Natural killer cell (primary cell): ENCODE data around the gene DUSP8. TPM values are rescaled to one million over a fixed set of nuclear protein-coding genes. Genes with fewer than 3 reads are reported as not detected.

ENCODE experiments used
- ATAC-seq, 3 donors: fragments of 150-1000 bp in 2 of 3; fragments of 200-7000 bp in 1 of 3; cut with Tn5 transposase; 1 replicate in 1 of 3; 2 replicates in 2 of 3; pipeline ENCODE4 v1.10.0; 2021; ENCODE audit warnings: mild to moderate bottlenecking in 2 of 3, moderate library complexity in 2 of 3
- DNase-seq, 2 donors: peaks; one replicate each; pipeline versions ENCODE4 v3.0.0 to v3.0.0-alpha.2; 2013 to 2021; ENCODE audit warnings: mixed read lengths in 1 of 2
- H3K27ac ChIP-seq: one replicate; pipeline ENCODE4 v1.5.1; 2013; ENCODE audit warnings: mild to moderate bottlenecking, low read length
- H3K27me3 ChIP-seq: one replicate; pipeline ENCODE4 v1.6.1; 2013; ENCODE audit warnings: low read length; ENCODE audit not compliant: control insufficient read depth, insufficient read depth
- H3K36me3 ChIP-seq: one replicate; pipeline ENCODE4 v1.6.1; 2013; ENCODE audit warnings: low read length; ENCODE audit not compliant: control insufficient read depth, insufficient read depth
- H3K4me1 ChIP-seq: one replicate; pipeline ENCODE4 v1.6.1; 2013; ENCODE audit warnings: low read length; ENCODE audit not compliant: control insufficient read depth, insufficient read depth
- H3K4me3 ChIP-seq: one replicate; pipeline ENCODE4 v1.5.1; 2013; ENCODE audit warnings: low read length
- H3K9me3 ChIP-seq: one replicate; pipeline ENCODE4 v1.6.1; 2013; ENCODE audit warnings: low read length; ENCODE audit not compliant: control insufficient read depth, insufficient read depth
- H3K27ac Mint-ChIP-seq, 2 donors: one replicate each; pipeline ENCODE4 v1.8.0; 2022; ENCODE audit warnings: mild to moderate bottlenecking in 2 of 2, mixed read lengths in 2 of 2, moderate library complexity in 1 of 2
- H3K27me3 Mint-ChIP-seq, 2 donors: one replicate each; pipeline ENCODE4 v1.8.0; 2022; ENCODE audit warnings: low read depth in 2 of 2, mixed read lengths in 2 of 2
- H3K36me3 Mint-ChIP-seq: one replicate; pipeline ENCODE4 v1.8.0; 2022; ENCODE audit warnings: mixed read lengths
- H3K4me1 Mint-ChIP-seq, 2 donors: one replicate each; pipeline ENCODE4 v1.8.0; 2022; ENCODE audit warnings: mixed read lengths in 2 of 2
- H3K4me3 Mint-ChIP-seq: one replicate; pipeline ENCODE4 v1.8.0; 2022; ENCODE audit warnings: mild to moderate bottlenecking, moderate library complexity, mixed read lengths
- H3K9me3 Mint-ChIP-seq, 2 donors: one replicate each; pipeline ENCODE4 v1.8.0; 2022; ENCODE audit warnings: mixed read lengths in 2 of 2
- WGBS: methylation state at CpG from one replicate; pipeline ENCODE4 v1.1.7; 2013; ENCODE audit warnings: missing lambda C conversion rate; ENCODE audit not compliant: insufficient coverage; 5-methylcytosine and 5-hydroxymethylcytosine counted together
- intact Hi-C: fragments of 100-400 bp; cut with micrococcal nuclease; formaldehyde crosslinking; loops from one replicate; pipeline ENCODE4 v1.14.2; 2022
- total RNA-seq, 4 donors: library from RNA; stranded (reverse); fragments of 120-200 nt in 1 of 4; gene quantifications; one replicate each; pipeline versions ENCODE4 v1.2.3 to v1.2.4, GENCODE V29; 2013 to 2022
- TF ChIP-seq, protein P1 (sequence below): fragments of 200-600 bp; IDR thresholded peaks from one replicate; pipeline ENCODE4 v1.8.0; 2022; ENCODE audit warnings: antibody characterized with exemption

DUSP8 gene
- total RNA-seq, 3 donors from 2014 or later (not counting 1 experiment from before 2014, with no cell fraction given), result 24.1 to 47.3 (median 38.4) TPM

- Mint-ChIP-seq H3K9me3 (no peaks in the 10 kb centered on the region), H3K4me1 (peaks cover 48 to 67% of the 10 kb centered on the region in 2 donors), H3K36me3 (no peaks in the 10 kb centered on the region), H3K27me3 (no peaks in the 10 kb centered on the region), H3K4me3 (no peak overlapping the region), H3K27ac (peak overlapping the region in 1 of 2 donors; percentile 45)
- Histone ChIP-seq H3K27me3 (no peaks in the 10 kb centered on the region), H3K36me3 (peaks cover 25% of the 10 kb centered on the region), H3K4me1 (peaks cover 45% of the 10 kb centered on the region), H3K4me3 (no peak overlapping the region), H3K27ac (no peak overlapping the region), H3K9me3 (no peaks in the 10 kb centered on the region)
- DNase-seq, result no peak
- intact Hi-C loops, result no loop called here
- no peak for ATAC-seq
- WGBS, result 92% methylated on average over 19 of the region's 19 CpGs
- TF ChIP-seq, protein P1, sequence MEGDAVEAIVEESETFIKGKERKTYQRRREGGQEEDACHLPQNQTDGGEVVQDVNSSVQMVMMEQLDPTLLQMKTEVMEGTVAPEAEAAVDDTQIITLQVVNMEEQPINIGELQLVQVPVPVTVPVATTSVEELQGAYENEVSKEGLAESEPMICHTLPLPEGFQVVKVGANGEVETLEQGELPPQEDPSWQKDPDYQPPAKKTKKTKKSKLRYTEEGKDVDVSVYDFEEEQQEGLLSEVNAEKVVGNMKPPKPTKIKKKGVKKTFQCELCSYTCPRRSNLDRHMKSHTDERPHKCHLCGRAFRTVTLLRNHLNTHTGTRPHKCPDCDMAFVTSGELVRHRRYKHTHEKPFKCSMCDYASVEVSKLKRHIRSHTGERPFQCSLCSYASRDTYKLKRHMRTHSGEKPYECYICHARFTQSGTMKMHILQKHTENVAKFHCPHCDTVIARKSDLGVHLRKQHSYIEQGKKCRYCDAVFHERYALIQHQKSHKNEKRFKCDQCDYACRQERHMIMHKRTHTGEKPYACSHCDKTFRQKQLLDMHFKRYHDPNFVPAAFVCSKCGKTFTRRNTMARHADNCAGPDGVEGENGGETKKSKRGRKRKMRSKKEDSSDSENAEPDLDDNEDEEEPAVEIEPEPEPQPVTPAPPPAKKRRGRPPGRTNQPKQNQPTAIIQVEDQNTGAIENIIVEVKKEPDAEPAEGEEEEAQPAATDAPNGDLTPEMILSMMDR, result no peak
These were observed 41.2 kb downstream of the DUSP8 start for GRCh38 chr11:1530686-1531448.

DNA sequence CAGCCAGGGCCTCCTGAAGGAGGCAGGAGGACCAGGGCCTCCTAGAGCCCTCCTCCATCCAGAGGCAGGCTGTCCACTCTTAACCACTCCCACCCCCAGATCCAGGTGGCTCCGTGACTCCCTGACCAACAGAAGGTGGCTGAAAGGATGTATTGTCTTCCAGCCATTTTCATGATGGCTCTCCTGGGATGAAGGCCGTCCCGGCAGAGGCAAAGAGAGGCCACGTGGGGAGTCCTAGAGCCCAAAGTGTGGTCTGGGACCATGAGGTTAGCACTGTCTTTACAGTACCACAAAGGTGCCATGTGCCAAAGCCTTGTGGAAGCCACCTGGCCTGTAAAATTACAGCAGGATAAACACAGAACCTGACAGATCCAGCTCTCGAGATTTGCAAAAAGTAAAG is 42.3 kb downstream of the DUSP8 start:
- Histone ChIP-seq H3K4me3 (no peak overlapping the region), H3K9me3 (no peaks in the 10 kb centered on the region), H3K4me1 (peaks cover 50% of the 10 kb centered on the region), H3K36me3 (peaks cover 25% of the 10 kb centered on the region), H3K27me3 (no peaks in the 10 kb centered on the region), H3K27ac (no peak overlapping the region)
- WGBS, result 93% methylated on average over 4 of the region's 5 CpGs
- peaks cover 38 to 62% of the 10 kb centered on the region in 2 donors for H3K4me1 Mint-ChIP-seq
- ATAC-seq, result no peak
- TF ChIP-seq, protein P1, result no peak
- no peak for DNase-seq
- no peaks in the 10 kb centered on the region for H3K27me3 Mint-ChIP-seq
- intact Hi-C loops, result no loop called here
- no peak overlapping the region for H3K4me3 Mint-ChIP-seq
- H3K27ac Mint-ChIP-seq, result no peak overlapping the region
- no peaks in the 10 kb centered on the region for H3K36me3 Mint-ChIP-seq
- no peaks in the 10 kb centered on the region for H3K9me3 Mint-ChIP-seq

GRCh38 chr11:1529286-1529685 is 42.8 kb downstream of the DUSP8 start:
- Mint-ChIP-seq H3K27ac (peak overlapping the region in 1 of 2 donors; percentile 40), H3K27me3 (no peaks in the 10 kb centered on the region), H3K9me3 (no peaks in the 10 kb centered on the region), H3K4me1 (peaks cover 33 to 57% of the 10 kb centered on the region in 2 donors), H3K4me3 (no peak overlapping the region), H3K36me3 (no peaks in the 10 kb centered on the region)
- no peak for DNase-seq
- intact Hi-C loops, result no loop called here
- Histone ChIP-seq H3K27ac (no peak overlapping the region), H3K4me3 (no peak overlapping the region), H3K36me3 (peaks cover 20% of the 10 kb centered on the region), H3K9me3 (no peaks in the 10 kb centered on the region), H3K27me3 (no peaks in the 10 kb centered on the region), H3K4me1 (peaks cover 52% of the 10 kb centered on the region)
- 93% methylated on average over 15 of the region's 17 CpGs for WGBS
- no peak for ATAC-seq
- TF ChIP-seq, protein P1, result no peak

DNA sequence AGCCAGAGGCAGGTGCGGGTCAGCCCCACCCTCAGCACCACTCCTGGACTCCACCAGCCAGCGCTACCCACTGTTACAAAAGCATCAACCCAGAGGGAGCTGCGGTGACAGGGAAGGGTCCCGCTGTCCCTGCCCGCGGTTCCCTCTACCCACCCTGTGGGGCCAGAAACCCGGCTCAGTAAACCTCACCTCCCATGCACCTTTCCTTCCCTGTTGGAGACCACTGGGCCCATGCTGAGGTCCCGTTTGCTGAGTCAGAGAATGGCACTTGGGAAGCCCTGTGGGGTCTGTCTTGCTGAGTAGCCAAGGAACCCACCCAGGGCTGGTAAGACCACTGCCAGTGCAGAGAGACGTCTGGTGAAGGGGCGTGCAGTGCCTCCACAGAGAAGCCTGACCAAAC is 43.4 kb downstream of the DUSP8 start:
- no peak for DNase-seq
- Mint-ChIP-seq H3K27ac (peak overlapping the region in 1 of 2 donors; percentile 40), H3K4me1 (peaks cover 35 to 58% of the 10 kb centered on the region in 2 donors), H3K36me3 (no peaks in the 10 kb centered on the region), H3K27me3 (no peaks in the 10 kb centered on the region), H3K4me3 (no peak overlapping the region), H3K9me3 (no peaks in the 10 kb centered on the region)
- TF ChIP-seq, protein P1, result no peak
- no peak overlapping the region for H3K27ac ChIP-seq
- 91% methylated on average over 10 of the region's 10 CpGs for WGBS
- ATAC-seq, result no peak
- H3K27me3 ChIP-seq, result no peaks in the 10 kb centered on the region
- intact Hi-C loops, result no loop called here
- no peaks in the 10 kb centered on the region for H3K9me3 ChIP-seq
- H3K4me3 ChIP-seq, result no peak overlapping the region
- peaks cover 53% of the 10 kb centered on the region for H3K4me1 ChIP-seq
- H3K36me3 ChIP-seq, result peaks cover 19% of the 10 kb centered on the region
